ENCODE results near the gene PPP1R3F. TPM values are rescaled to one million over a fixed set of nuclear protein-coding genes. Genes with fewer than 3 reads are reported as not detected.

PPP1R3F gene
- total RNA-seq, 2 donors from 2014 or later, result 12.6 to 14.8 TPM

DNA sequence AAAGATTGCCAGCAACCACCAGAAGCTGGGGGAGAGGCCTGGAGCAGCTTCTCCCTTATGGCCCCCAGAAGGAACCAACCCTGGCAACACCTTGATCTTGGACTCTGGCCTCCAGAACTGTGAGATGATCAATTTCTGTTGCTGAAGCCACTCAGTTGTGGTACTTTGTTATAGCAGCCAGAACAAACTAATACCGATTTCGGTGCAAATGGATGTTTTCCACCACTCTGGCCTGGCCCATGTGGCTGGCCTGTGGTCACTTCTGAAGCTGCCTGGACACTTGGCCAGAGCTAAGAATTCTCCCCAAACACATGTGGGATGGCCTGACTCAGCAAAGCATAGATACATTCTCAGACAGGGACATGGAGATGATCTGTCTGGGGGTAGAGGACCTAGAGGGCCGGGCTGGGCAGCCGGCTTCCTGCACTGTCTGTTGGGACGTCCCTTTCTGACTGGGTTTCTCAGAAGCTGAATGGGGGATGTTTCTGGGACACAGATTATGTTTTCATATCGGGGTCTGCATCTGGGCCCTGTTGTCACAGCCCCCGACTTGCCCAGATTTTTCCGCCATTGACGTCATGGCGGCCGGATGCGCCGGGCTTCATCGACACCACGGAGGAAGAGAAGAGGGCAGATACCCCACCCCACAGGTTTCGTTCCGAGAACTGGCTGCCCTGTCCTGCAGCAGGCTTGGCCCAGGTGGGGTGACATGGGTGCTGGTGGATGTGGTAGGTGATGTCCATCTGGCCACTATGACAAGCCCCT lies 9.2 kb upstream of the PPP1R3F start:
- Histone ChIP-seq H3K4me3 (no peak overlapping the region), H3K27ac (no peak overlapping the region), H3K27me3 (replicated peaks; ENCODE audit: insufficient read depth) (no peaks in the 10 kb centered on the region), H3K36me3 (no peaks in the 10 kb centered on the region), H3K9me3 (no peaks in the 10 kb centered on the region), H3K4me1 (ENCODE audit: control insufficient read depth in 1 of 2, low read depth in 2 of 2) (no peaks in the 10 kb centered on the region)
- no peak for ATAC-seq (ENCODE audit: insufficient number of reproducible peaks, low FRiP score, low read depth)
- DNase-seq (ENCODE audit: low spot score), result no peak
- TF ChIP-seq, protein P1, sequence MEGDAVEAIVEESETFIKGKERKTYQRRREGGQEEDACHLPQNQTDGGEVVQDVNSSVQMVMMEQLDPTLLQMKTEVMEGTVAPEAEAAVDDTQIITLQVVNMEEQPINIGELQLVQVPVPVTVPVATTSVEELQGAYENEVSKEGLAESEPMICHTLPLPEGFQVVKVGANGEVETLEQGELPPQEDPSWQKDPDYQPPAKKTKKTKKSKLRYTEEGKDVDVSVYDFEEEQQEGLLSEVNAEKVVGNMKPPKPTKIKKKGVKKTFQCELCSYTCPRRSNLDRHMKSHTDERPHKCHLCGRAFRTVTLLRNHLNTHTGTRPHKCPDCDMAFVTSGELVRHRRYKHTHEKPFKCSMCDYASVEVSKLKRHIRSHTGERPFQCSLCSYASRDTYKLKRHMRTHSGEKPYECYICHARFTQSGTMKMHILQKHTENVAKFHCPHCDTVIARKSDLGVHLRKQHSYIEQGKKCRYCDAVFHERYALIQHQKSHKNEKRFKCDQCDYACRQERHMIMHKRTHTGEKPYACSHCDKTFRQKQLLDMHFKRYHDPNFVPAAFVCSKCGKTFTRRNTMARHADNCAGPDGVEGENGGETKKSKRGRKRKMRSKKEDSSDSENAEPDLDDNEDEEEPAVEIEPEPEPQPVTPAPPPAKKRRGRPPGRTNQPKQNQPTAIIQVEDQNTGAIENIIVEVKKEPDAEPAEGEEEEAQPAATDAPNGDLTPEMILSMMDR (IDR thresholded peaks at IDR 0.05), result no peak

DNA sequence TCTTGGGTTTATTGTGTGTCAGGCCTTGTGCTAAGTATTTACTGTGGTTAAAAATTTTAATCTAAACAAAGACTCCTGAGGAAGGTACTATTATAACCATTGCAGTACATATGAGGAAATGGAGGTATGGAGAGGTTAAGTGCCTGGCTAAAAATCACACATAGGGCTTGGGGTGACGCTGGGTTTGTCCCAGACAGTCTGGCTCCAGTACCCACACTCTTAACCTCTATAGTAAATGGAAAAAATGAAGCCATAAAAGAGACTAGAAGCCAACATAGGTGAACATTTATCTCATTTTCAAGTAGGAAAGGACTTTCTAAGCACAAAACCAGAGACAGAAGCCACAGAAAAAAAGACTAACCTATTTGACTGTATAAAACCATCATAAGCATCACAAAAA lies 7.0 kb upstream of the PPP1R3F start:
- Histone ChIP-seq H3K36me3 (no peaks in the 10 kb centered on the region), H3K27me3 (replicated peaks; ENCODE audit: insufficient read depth) (no peaks in the 10 kb centered on the region)
- TF ChIP-seq, protein P1 (IDR thresholded peaks at IDR 0.05), result no peak

DNA sequence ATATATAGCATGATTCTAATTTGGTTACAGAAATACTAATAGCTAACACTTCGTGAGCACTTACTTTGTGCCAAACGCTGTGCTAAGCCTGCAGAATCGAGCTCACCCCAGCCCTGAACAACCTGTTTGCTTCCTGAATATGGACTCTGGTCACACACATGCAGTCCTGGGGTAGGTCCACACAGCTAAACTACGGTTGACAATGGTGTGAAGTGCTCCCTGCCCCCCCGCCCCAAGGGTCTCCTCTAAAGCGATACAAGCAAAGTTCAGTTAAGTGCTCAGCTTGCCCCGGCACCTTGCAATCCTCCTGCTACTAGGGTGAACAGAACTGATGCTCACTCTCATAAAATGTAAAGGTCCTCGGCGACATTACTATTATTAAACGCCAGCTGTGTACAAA lies 6.0 kb upstream of the PPP1R3F start:
- TF ChIP-seq, protein P1 (IDR thresholded peaks at IDR 0.05), result no peak
- H3K27me3 ChIP-seq (replicated peaks; ENCODE audit: insufficient read depth), result no peaks in the 10 kb centered on the region
- H3K27ac ChIP-seq, result no peak overlapping the region
- no peak for ATAC-seq (ENCODE audit: insufficient number of reproducible peaks, low FRiP score, low read depth)
- H3K4me1 ChIP-seq (ENCODE audit: control insufficient read depth in 1 of 2, low read depth in 2 of 2), result no peaks in the 10 kb centered on the region
- no peaks in the 10 kb centered on the region for H3K9me3 ChIP-seq
- H3K36me3 ChIP-seq, result no peaks in the 10 kb centered on the region
- DNase-seq (ENCODE audit: low spot score), result no peak
- H3K4me3 ChIP-seq, result no peak overlapping the region

More for the DNA sequence above, 7.0 kb upstream of the PPP1R3F start:
- DNase-seq (ENCODE audit: low spot score), result no peak
- Histone ChIP-seq H3K4me1 (ENCODE audit: control insufficient read depth in 1 of 2, low read depth in 2 of 2) (no peaks in the 10 kb centered on the region), H3K27ac (no peak overlapping the region), H3K4me3 (no peak overlapping the region), H3K9me3 (no peaks in the 10 kb centered on the region)
- ATAC-seq (ENCODE audit: insufficient number of reproducible peaks, low FRiP score, low read depth), result no peak

DNA sequence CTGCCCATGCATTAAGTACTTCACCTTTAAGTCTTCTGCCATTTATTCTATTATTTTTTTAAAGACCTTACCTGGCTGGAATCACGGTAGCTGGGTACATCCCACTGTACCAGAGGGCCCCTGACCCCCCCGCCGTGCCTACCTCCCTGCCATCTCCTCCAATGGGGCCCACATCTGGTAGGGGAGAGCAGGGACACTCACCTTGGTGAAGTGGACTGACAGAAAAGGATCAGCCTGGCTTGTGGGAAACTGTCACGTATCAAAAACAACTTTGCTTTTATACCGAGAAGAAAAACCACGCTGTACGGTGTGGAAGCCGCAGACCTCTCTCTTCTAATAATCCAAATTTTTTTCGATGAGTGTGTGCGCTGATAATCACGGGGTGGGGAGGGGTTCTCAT lies 5.1 kb upstream of the PPP1R3F start, which contains the start of gene FOXP3:
Gene FOXP3 (minus strand): TSS at position 251 of the 400 bp plus-strand sequence. CDS start 6,205 bp downstream, outside the sequence.
- no peaks in the 10 kb centered on the region for H3K27me3 ChIP-seq (replicated peaks; ENCODE audit: insufficient read depth)
- H3K4me3 ChIP-seq, result no peak within 1 kb of the TSS
- no peaks in the 10 kb centered on the region for H3K36me3 ChIP-seq
- no peaks in the 10 kb centered on the region for H3K4me1 ChIP-seq (ENCODE audit: control insufficient read depth in 1 of 2, low read depth in 2 of 2)
- ATAC-seq (ENCODE audit: insufficient number of reproducible peaks, low FRiP score, low read depth), result no peak
- no peak for DNase-seq (ENCODE audit: low spot score)
- H3K27ac ChIP-seq, result no peak within 1 kb of the TSS
- TF ChIP-seq, protein P1 (IDR thresholded peaks at IDR 0.05), result no peak
- no peaks in the 10 kb centered on the region for H3K9me3 ChIP-seq

DNA sequence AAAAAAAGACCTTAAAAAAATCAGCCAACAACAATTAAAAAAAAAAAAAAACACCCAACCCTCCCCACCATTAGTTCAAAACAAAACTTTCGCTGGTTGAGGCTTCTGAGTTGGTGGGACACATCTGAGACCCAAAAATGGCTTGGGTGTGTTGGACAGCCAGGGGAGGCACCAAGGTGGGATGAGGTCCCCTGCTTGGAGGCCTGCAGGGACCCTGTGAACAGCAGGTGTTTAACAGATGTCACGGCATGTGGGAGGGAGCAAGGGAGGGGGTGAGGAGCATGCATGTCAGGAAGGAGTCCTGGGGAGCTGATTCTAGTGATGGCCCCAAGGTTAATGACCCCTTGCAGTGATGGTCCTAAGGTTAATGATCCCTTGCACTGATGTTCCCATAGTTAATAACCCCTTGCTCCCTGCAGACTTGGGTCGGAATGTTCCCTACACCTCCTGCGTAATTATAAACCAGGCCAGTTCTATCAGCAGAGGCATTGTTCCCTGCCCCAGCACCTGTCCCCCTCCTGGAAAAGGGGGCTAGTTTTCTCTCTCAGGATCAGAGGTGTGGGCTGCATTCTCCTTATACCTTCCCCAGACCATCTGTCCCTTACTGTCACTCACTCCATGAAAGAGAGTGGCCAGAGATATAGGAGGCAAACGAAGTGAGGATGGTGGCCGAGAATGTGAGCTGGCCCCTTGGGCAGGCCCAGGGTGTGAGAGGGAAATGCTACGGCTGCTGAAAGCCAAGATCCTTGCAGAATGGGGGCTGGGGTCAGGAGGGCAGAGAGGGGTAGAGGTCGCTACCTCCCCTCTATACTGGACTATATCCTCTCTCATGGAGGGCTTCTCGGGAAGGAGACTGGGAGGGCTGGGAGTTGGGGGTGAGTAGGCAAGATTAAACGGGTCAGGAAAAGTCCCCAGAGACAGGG lies 2.8 kb upstream of the PPP1R3F start:
- Histone ChIP-seq H3K27ac (no peak overlapping the region), H3K4me1 (ENCODE audit: control insufficient read depth in 1 of 2, low read depth in 2 of 2) (peaks cover 0 to 15% of the 10 kb centered on the region in 2 donors), H3K9me3 (no peaks in the 10 kb centered on the region), H3K4me3 (no peak overlapping the region), H3K27me3 (replicated peaks; ENCODE audit: insufficient read depth) (no peaks in the 10 kb centered on the region), H3K36me3 (no peaks in the 10 kb centered on the region)
- ATAC-seq (ENCODE audit: insufficient number of reproducible peaks, low FRiP score, low read depth) (no peak), DNase-seq (ENCODE audit: low spot score) (no peak)
- TF ChIP-seq, protein P1 (IDR thresholded peaks at IDR 0.05), result no peak

All from thoracic aorta (tissue), 2 donors.